Neuronal stem cell (in vitro differentiated cells): ENCODE data around the gene APOOL. TPM values are rescaled to one million over a fixed set of nuclear protein-coding genes. Genes with fewer than 3 reads are reported as not detected.
"Not testable (repeated sequence)": the region's sequence is repeated elsewhere in the genome, so short reads cannot be mapped to it uniquely, and the experiment has no call there.

Experiments
- DNase-seq: peaks from one replicate; pipeline ENCODE4 v3.0.0-alpha.2; 2013; ENCODE audit warnings: low spot score
- H2AFZ ChIP-seq: one replicate; pipeline ENCODE4 v1.6.1; 2013; ENCODE audit warnings: mild to moderate bottlenecking, low read length, inconsistent platforms
- H2AK5ac ChIP-seq: 2 replicates; pipeline ENCODE4 v1.6.1; 2013; ENCODE audit warnings: low read depth, mild to moderate bottlenecking, inconsistent platforms, low read length, moderate library complexity, mixed read lengths
- H2BK120ac ChIP-seq: 2 replicates; pipeline ENCODE4 v1.6.1; 2013; ENCODE audit warnings: low read depth, mild to moderate bottlenecking, inconsistent platforms, low read length, moderate library complexity, mixed read lengths
- H2BK12ac ChIP-seq: one replicate; pipeline ENCODE4 v1.6.1; 2013; ENCODE audit warnings: low read length, inconsistent platforms
- H2BK15ac ChIP-seq: 2 replicates; pipeline ENCODE4 v1.6.1; 2013; ENCODE audit warnings: mild to moderate bottlenecking, low read length, inconsistent platforms, mixed read lengths
- H2BK5ac ChIP-seq: one replicate; pipeline ENCODE4 v1.6.1; 2013; ENCODE audit warnings: inconsistent platforms, mild to moderate bottlenecking, low read length, moderate library complexity
- H3K14ac ChIP-seq: one replicate; pipeline ENCODE4 v1.6.1; 2013; ENCODE audit warnings: low read length, inconsistent platforms
- H3K18ac ChIP-seq: 2 replicates; pipeline ENCODE4 v1.6.1; 2013; ENCODE audit warnings: low read length, inconsistent platforms
- H3K23ac ChIP-seq: 2 replicates; pipeline ENCODE4 v1.6.1; 2013; ENCODE audit warnings: low read depth, mild to moderate bottlenecking, mixed read lengths, low read length, inconsistent platforms; ENCODE audit not compliant: poor library complexity
- H3K27ac ChIP-seq: replicated peaks from 3 replicates; pipeline ENCODE4 v1.5.1; 2013; ENCODE audit warnings: low read length, inconsistent platforms
- H3K27me3 ChIP-seq, 3 experiments: 2 replicates each; pipeline ENCODE4 v1.6.1; 2013; ENCODE audit warnings: low read length in 3 of 3, mild to moderate bottlenecking in 2 of 3, inconsistent platforms in 1 of 3, low read depth in 1 of 3, mixed read lengths in 1 of 3, moderate library complexity in 1 of 3; ENCODE audit not compliant: control insufficient read depth in 3 of 3, insufficient read depth in 3 of 3
- H3K36me3 ChIP-seq, 2 donors: replicated peaks in 1 of 2; 2 replicates each; pipeline ENCODE4 v1.6.1; 2013; ENCODE audit warnings: low read length in 2 of 2; ENCODE audit not compliant: control insufficient read depth in 2 of 2, insufficient read depth in 2 of 2
- H3K4ac ChIP-seq: 2 replicates; pipeline ENCODE4 v1.6.1; 2013; ENCODE audit warnings: inconsistent platforms, mild to moderate bottlenecking, low read length, moderate library complexity
- H3K4me1 ChIP-seq, 2 donors: 1 replicate in 1 of 2; 2 replicates in 1 of 2; pipeline ENCODE4 v1.6.1; 2013; ENCODE audit warnings: low read length in 2 of 2, low read depth in 1 of 2; ENCODE audit not compliant: control insufficient read depth in 2 of 2, insufficient read depth in 1 of 2
- H3K4me2 ChIP-seq: one replicate; pipeline ENCODE4 v1.6.1; 2013; ENCODE audit warnings: mild to moderate bottlenecking, low read length, inconsistent platforms; ENCODE audit not compliant: insufficient read depth, poor library complexity, severe bottlenecking
- H3K4me3 ChIP-seq, 2 donors: 2 replicates each; pipeline ENCODE4 v1.5.1; 2013; ENCODE audit warnings: low read length in 2 of 2, mild to moderate bottlenecking in 2 of 2, inconsistent platforms in 1 of 2, moderate library complexity in 1 of 2
- H3K79me1 ChIP-seq: one replicate; pipeline ENCODE4 v1.6.1; 2013; ENCODE audit warnings: low read depth, mild to moderate bottlenecking, inconsistent platforms, low read length, moderate library complexity
- H3K9ac ChIP-seq: one replicate; pipeline ENCODE4 v1.6.1; 2013; ENCODE audit warnings: mild to moderate bottlenecking, low read depth, low read length, inconsistent platforms; ENCODE audit not compliant: poor library complexity
- H3K9me3 ChIP-seq, 2 donors: replicated peaks in 1 of 2; 2 replicates each; pipeline versions ENCODE3 to v1.6.1; 2013; ENCODE audit warnings: low read length in 2 of 2, mild to moderate bottlenecking in 2 of 2, inconsistent platforms in 1 of 2, low read depth in 1 of 2, mixed read lengths in 1 of 2, moderate library complexity in 1 of 2; ENCODE audit not compliant: control insufficient read depth in 2 of 2, insufficient read depth in 1 of 2
- H4K8ac ChIP-seq: one replicate; pipeline ENCODE4 v1.6.1; 2013; ENCODE audit warnings: low read depth, mild to moderate bottlenecking, inconsistent platforms, low read length, moderate library complexity
- H4K91ac ChIP-seq: one replicate; pipeline ENCODE4 v1.6.1; 2013; ENCODE audit warnings: low read length, low read depth, mild to moderate bottlenecking, inconsistent platforms; ENCODE audit not compliant: poor library complexity
- WGBS, 2 donors: extraction: QIAGEN DNeasy Blood & Tissue Kit; methylation state at CpG; one replicate each; pipeline ENCODE4 v1.1.7; 2013; ENCODE audit warnings: missing lambda C conversion rate in 2 of 2, mixed read lengths in 1 of 2; ENCODE audit not compliant: insufficient read length in 2 of 2, insufficient replicate concordance in 1 of 2; ENCODE audit errors: extremely low coverage in 2 of 2; 5-methylcytosine and 5-hydroxymethylcytosine counted together
- polyA plus RNA-seq, 2 experiments: library from polyadenylated mRNA; stranded (reverse); fragments of 200-250 nt; gene quantifications; one replicate each; pipeline ENCODE4 v1.2.3, GENCODE V29; 2013

APOOL gene
- 8.0 TPM for polyA plus RNA-seq (2013, experiment 1 of 2)
- polyA plus RNA-seq (2013, experiment 2 of 2), result 7.5 TPM

- Histone ChIP-seq H3K79me1 (no peaks in the 10 kb centered on the region), H3K27ac (no peak within 1 kb of the TSS), H3K4ac (no peak within 1 kb of the TSS), H2AFZ (peak within 1 kb of the TSS; percentile 84), H3K23ac (no peak within 1 kb of the TSS), H3K36me3 (no peaks in the 10 kb centered on the region), H4K8ac (no peak within 1 kb of the TSS), H3K4me1 (no peaks in the 10 kb centered on the region), H3K27me3 (no peaks in the 10 kb centered on the region), H3K9ac (no peak within 1 kb of the TSS), H3K18ac (no peak within 1 kb of the TSS), H2AK5ac (no peak within 1 kb of the TSS), H2BK12ac (no peak within 1 kb of the TSS), H2BK120ac (no peak within 1 kb of the TSS), H2BK5ac (no peak within 1 kb of the TSS), H3K14ac (no peak within 1 kb of the TSS), H3K9me3 (no peaks in the 10 kb centered on the region), H3K4me3 (peak within 1 kb of the TSS; percentile 75 to 91), H2BK15ac (no peak within 1 kb of the TSS), H3K4me2 (peak within 1 kb of the TSS; percentile 37), H4K91ac (no peak within 1 kb of the TSS)
- peak; percentile 59 for DNase-seq
- no CpG with 5 or more reads among the region's 24 CpGs for WGBS, 2 donors
These were observed at the start of gene APOOL for GRCh38 chrX:85003655-85004244. TSS of gene APOOL (plus strand) at chrX:85003877. CDS start at chrX:85003913, 36 bp downstream.

- no peak overlapping the region for H4K8ac ChIP-seq
- no peak overlapping the region for H2BK120ac ChIP-seq
- H2BK15ac ChIP-seq, result no peak overlapping the region
- WGBS, 2 donors, result no CpG with 5 or more reads among the region's 1 CpG
- H3K4me3 ChIP-seq, result no peak overlapping the region
- no peak overlapping the region for H3K4me2 ChIP-seq
- H3K23ac ChIP-seq, result no peak overlapping the region
- DNase-seq, result no peak
- no peak overlapping the region for H3K18ac ChIP-seq
- H3K9ac ChIP-seq, result no peak overlapping the region
- H2AFZ ChIP-seq, result no peak overlapping the region
- H3K79me1 ChIP-seq, result no peaks in the 10 kb centered on the region
- H2AK5ac ChIP-seq, result no peak overlapping the region
- H3K4ac ChIP-seq, result no peak overlapping the region
- H3K9me3 ChIP-seq, result no peaks in the 10 kb centered on the region
- H3K4me1 ChIP-seq, result no peaks in the 10 kb centered on the region
- no peak overlapping the region for H2BK5ac ChIP-seq
- H3K27me3 ChIP-seq, result no peaks in the 10 kb centered on the region
- no peaks in the 10 kb centered on the region for H3K36me3 ChIP-seq
- no peak overlapping the region for H3K27ac ChIP-seq
- no peak overlapping the region for H2BK12ac ChIP-seq
- H3K14ac ChIP-seq, result no peak overlapping the region
- H4K91ac ChIP-seq, result no peak overlapping the region
These were observed 47.4 kb upstream of the APOOL start for GRCh38 chrX:84956304-84956703.

DNA sequence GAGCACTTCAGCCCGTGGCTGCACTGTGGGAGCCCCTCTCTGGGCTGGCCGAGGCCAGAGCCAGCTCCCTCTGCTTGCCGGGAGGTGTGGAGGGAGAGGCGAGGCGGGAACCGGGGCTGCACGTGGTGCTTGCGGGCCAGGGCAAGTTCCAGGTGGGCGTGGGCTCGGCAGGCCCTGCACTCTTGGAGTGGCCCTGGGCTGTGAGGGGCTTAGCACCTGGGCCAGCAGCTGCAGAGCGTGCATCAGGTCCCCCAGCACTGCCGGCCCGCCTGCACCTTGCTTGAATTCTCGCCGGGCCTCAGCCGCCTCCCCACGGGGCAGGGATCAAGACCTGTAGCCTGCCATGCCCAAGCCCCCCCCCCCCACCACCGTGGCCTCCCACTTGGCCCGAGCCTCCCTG, 28.9 kb upstream of the APOOL start:
- Histone ChIP-seq H3K18ac (no peak overlapping the region), H4K91ac (no peak overlapping the region), H3K9me3 (no peaks in the 10 kb centered on the region), H3K4ac (no peak overlapping the region), H3K36me3 (no peaks in the 10 kb centered on the region), H3K27ac (no peak overlapping the region), H4K8ac (no peak overlapping the region), H3K14ac (no peak overlapping the region), H3K27me3 (no peaks in the 10 kb centered on the region), H3K23ac (no peak overlapping the region), H2AFZ (no peak overlapping the region), H3K4me3 (no peak overlapping the region), H3K9ac (no peak overlapping the region), H3K4me2 (no peak overlapping the region), H3K4me1 (no peaks in the 10 kb centered on the region), H2BK120ac (no peak overlapping the region), H2BK15ac (no peak overlapping the region), H2AK5ac (no peak overlapping the region), H2BK12ac (no peak overlapping the region), H2BK5ac (no peak overlapping the region), H3K79me1 (no peaks in the 10 kb centered on the region)
- no peak for DNase-seq
- whole genome bisulfite sequencing, 2 donors, result no CpG with 5 or more reads among the region's 19 CpGs

GRCh38 chrX:84991739-84992138, 11.9 kb upstream of the APOOL start:
- not testable (repeated sequence) for H2BK15ac ChIP-seq, H3K4me2 ChIP-seq, H2BK12ac ChIP-seq, H3K79me1 ChIP-seq, H2BK5ac ChIP-seq, H3K4ac ChIP-seq, H4K8ac ChIP-seq, H3K14ac ChIP-seq, H3K9me3 ChIP-seq, H3K27me3 ChIP-seq, H3K18ac ChIP-seq, H3K23ac ChIP-seq, DNase-seq, H2BK120ac ChIP-seq, H3K9ac ChIP-seq, H2AK5ac ChIP-seq, H3K27ac ChIP-seq, H2AFZ ChIP-seq, H3K36me3 ChIP-seq, H3K4me1 ChIP-seq, H4K91ac ChIP-seq, H3K4me3 ChIP-seq
- no CpG with 5 or more reads among the region's 5 CpGs for WGBS, 2 donors
